ENCODE data around the gene ABHD15. TPM values are rescaled to one million over a fixed set of nuclear protein-coding genes. Genes with fewer than 3 reads are reported as not detected.

ABHD15 gene
- total and polyA plus RNA-seq, 9 of the 15 experiments (the other 6 are each of a cell fraction or from before 2014, with no cell fraction given), result 0.85 to 4.2 (median 2.1) TPM

GRCh38 chr17:29591146-29591736 is 24.4 kb upstream of the ABHD15 start (continued):
- TF ChIP-seq ZBTB40 (IDR thresholded peaks at IDR 0.05), result no peak
- TF ChIP-seq ZBTB40 (CRISPR knock-in tag; IDR thresholded peaks at IDR 0.05), result no peak
- no peak for TF ChIP-seq ARID3B (CRISPR knock-in tag; IDR thresholded peaks at IDR 0.05; ENCODE audit: borderline replicate concordance)
- TF ChIP-seq ZNF124 (CRISPR knock-in tag; IDR thresholded peaks at IDR 0.05), result no peak
- no peak for TF ChIP-seq AFF4 (CRISPR knock-in tag; IDR thresholded peaks at IDR 0.05)
- no peak for TF ChIP-seq PKNOX1 (IDR thresholded peaks at IDR 0.05)
- TF ChIP-seq NCOA6 (IDR thresholded peaks at IDR 0.05), result no peak
- no peak for TF ChIP-seq MTF1 (CRISPR knock-in tag; IDR thresholded peaks at IDR 0.05; ENCODE audit: borderline replicate concordance)
- TF ChIP-seq CREB3L1 (IDR thresholded peaks at IDR 0.05; ENCODE audit: borderline replicate concordance, low read depth), result no peak
- TF ChIP-seq NR3C1 (CRISPR knock-in tag; IDR thresholded peaks at IDR 0.05), result no peak
